IgD-negative memory B cell (primary cell): ENCODE measurements around the gene NSUN5. TPM values are rescaled to one million over a fixed set of nuclear protein-coding genes. Genes with fewer than 3 reads are reported as not detected.
"Not testable (repeated sequence)": the region's sequence is repeated elsewhere in the genome, so short reads cannot be mapped to it uniquely, and the experiment has no call there.

Experiments used
- H3K27ac Mint-ChIP-seq, 3 donors: one replicate each; pipeline ENCODE4 v1.8.0; 2020 to 2022; ENCODE audit warnings: mild to moderate bottlenecking in 3 of 3, mixed read lengths in 3 of 3, moderate library complexity in 1 of 3
- H3K27me3 Mint-ChIP-seq: one replicate; pipeline ENCODE4 v1.8.0; 2021; ENCODE audit warnings: mixed read lengths
- H3K36me3 Mint-ChIP-seq: one replicate; pipeline ENCODE4 v1.8.0; 2020; ENCODE audit warnings: mild to moderate bottlenecking, mixed read lengths
- H3K4me1 Mint-ChIP-seq, 3 donors: one replicate each; pipeline ENCODE4 v1.8.0; 2020 to 2022; ENCODE audit warnings: mixed read lengths in 3 of 3, mild to moderate bottlenecking in 1 of 3
- H3K4me3 Mint-ChIP-seq, 4 donors: one replicate each; pipeline ENCODE4 v1.8.0; 2020 to 2022; ENCODE audit warnings: mild to moderate bottlenecking in 4 of 4, mixed read lengths in 4 of 4, moderate library complexity in 3 of 4
- H3K9me3 Mint-ChIP-seq, 3 donors: one replicate each; pipeline ENCODE4 v1.8.0; 2020 to 2021; ENCODE audit warnings: mixed read lengths in 3 of 3, mild to moderate bottlenecking in 1 of 3
- polyA plus RNA-seq: library from polyadenylated mRNA; unstranded; fragments of 300-500 nt; fragmentation: Illumina TruSeq; gene quantifications from one replicate; pipeline ENCODE4 v1.2.3, GENCODE V29; 2021

NSUN5 gene
- polyA plus RNA-seq, 1 donor from 2014 or later, result 58.4 TPM

GRCh38 chr7:73267813-73268212 lies 40.8 kb downstream of the NSUN5 start:
- not testable (repeated sequence) for H3K4me1 Mint-ChIP-seq, H3K27me3 Mint-ChIP-seq, H3K27ac Mint-ChIP-seq, H3K9me3 Mint-ChIP-seq, H3K36me3 Mint-ChIP-seq
- H3K4me3 Mint-ChIP-seq, result peak overlapping the region in 1 of 4 donors; percentile 66

GRCh38 chr7:73266719-73267368 lies 41.8 kb downstream of the NSUN5 start:
- not testable (repeated sequence) for H3K4me1 Mint-ChIP-seq, H3K27ac Mint-ChIP-seq, H3K27me3 Mint-ChIP-seq, H3K36me3 Mint-ChIP-seq, H3K9me3 Mint-ChIP-seq, H3K4me3 Mint-ChIP-seq

GRCh38 chr7:73262416-73262815 lies 46.2 kb downstream of the NSUN5 start:
- not testable (repeated sequence) for H3K4me1 Mint-ChIP-seq, H3K27ac Mint-ChIP-seq

More at GRCh38 chr7:73262416-73262815, 46.2 kb downstream of the NSUN5 start:
- not testable (repeated sequence) for H3K4me3 Mint-ChIP-seq, H3K27me3 Mint-ChIP-seq, H3K9me3 Mint-ChIP-seq, H3K36me3 Mint-ChIP-seq

Other genes starting within 250 kb of the NSUN5 start
- gene SPDYE9, start 222.8 kb downstream of the NSUN5 start, polyA plus RNA-seq, result 0.19 TPM
- gene TRIM50, start 19.3 kb upstream of the NSUN5 start, polyA plus RNA-seq, result not detected
- gene FKBP6, start 19.3 kb upstream of the NSUN5 start, polyA plus RNA-seq, result not detected
- not detected for gene FZD9, start 125.0 kb upstream of the NSUN5 start, polyA plus RNA-seq
- gene BAZ1B, start 213.5 kb upstream of the NSUN5 start, polyA plus RNA-seq, result 22.4 TPM
- 78.5 TPM for gene BCL7B, start 248.9 kb upstream of the NSUN5 start, polyA plus RNA-seq